Upper lobe of left lung (tissue), 4 donors: ENCODE measurements around the gene ZC3H6.

Source experiments
- POLR2A ChIP-seq, 4 donors: fragments of 450-650 bp; IDR thresholded peaks; one replicate each; pipeline ENCODE4 v1.5.1; 2016 to 2017; ENCODE audit warnings: antibody characterized with exemption in 4 of 4, mild to moderate bottlenecking in 2 of 4
- POLR2AphosphoS5 ChIP-seq, 2 donors: sonication (generic); formaldehyde crosslinking; IDR thresholded peaks; one replicate each; pipeline ENCODE4 v1.5.1; 2017; ENCODE audit warnings: antibody characterized with exemption in 2 of 2
- TF ChIP-seq, protein P1 (sequence below), 6 experiments: fragments of 450-650 bp in 4 of 6; fragments of 200-600 bp in 2 of 6; sonication (generic) in 2 of 6; IDR thresholded peaks; one replicate each; pipeline ENCODE4 v1.5.1; 2016 to 2019; ENCODE audit warnings: antibody characterized with exemption in 6 of 6

DNA sequence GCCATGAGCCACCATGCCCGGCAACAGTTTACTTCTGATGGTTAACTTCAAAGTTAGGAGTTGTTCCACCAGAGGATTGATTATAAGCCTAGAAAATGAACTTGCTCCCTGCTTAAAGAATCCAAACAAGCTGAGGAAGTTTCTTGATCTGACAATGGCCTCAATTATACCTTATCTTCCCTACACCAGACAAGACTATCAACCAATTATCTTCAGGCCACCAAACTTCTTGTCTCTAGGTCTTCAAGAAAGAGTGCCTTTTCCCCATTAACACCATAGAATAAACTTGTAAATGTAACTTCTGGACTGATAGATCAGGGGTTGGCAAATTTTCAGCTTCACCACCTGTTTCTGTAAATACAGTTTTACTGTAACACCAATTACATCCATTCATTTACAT, 35.5 kb upstream of the ZC3H6 start:
- TF ChIP-seq, protein P1, sequence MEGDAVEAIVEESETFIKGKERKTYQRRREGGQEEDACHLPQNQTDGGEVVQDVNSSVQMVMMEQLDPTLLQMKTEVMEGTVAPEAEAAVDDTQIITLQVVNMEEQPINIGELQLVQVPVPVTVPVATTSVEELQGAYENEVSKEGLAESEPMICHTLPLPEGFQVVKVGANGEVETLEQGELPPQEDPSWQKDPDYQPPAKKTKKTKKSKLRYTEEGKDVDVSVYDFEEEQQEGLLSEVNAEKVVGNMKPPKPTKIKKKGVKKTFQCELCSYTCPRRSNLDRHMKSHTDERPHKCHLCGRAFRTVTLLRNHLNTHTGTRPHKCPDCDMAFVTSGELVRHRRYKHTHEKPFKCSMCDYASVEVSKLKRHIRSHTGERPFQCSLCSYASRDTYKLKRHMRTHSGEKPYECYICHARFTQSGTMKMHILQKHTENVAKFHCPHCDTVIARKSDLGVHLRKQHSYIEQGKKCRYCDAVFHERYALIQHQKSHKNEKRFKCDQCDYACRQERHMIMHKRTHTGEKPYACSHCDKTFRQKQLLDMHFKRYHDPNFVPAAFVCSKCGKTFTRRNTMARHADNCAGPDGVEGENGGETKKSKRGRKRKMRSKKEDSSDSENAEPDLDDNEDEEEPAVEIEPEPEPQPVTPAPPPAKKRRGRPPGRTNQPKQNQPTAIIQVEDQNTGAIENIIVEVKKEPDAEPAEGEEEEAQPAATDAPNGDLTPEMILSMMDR (IDR thresholded peaks at IDR 0.05): no peak
- no peak for TF ChIP-seq POLR2AphosphoS5 (IDR thresholded peaks at IDR 0.05)
- TF ChIP-seq POLR2A (IDR thresholded peaks at IDR 0.05): no peak
